ENCODE data around the gene OR5AU1. TPM values are rescaled to one million over a fixed set of nuclear protein-coding genes. Genes with fewer than 3 reads are reported as not detected.

OR5AU1 gene
- 0.01 TPM for polyA plus RNA-seq (2013, experiment 1 of 2)
- polyA plus RNA-seq (2013, experiment 2 of 2) = 0.01 TPM

GRCh38 chr14:21155963-21156362 is at the start of gene OR5AU1:
OR5AU1 (minus strand) TSS chr14:21156063; CDS start chr14:21155872, 191 bp downstream.
- Histone ChIP-seq H3K79me1 (ENCODE audit: low read length) (no peaks in the 10 kb centered on the region), H3K4me1 (ENCODE audit: control insufficient read depth, low read depth, low read length) (no peaks in the 10 kb centered on the region), H3K4me2 (ENCODE audit: low read length) (no peak within 1 kb of the TSS), H3K23ac (ENCODE audit: low read length) (no peak within 1 kb of the TSS), H3K18ac (ENCODE audit: low read length) (no peak within 1 kb of the TSS), H2BK5ac (ENCODE audit: low read length) (no peak within 1 kb of the TSS), H3K9ac (ENCODE audit: low read length) (no peak within 1 kb of the TSS), H4K8ac (ENCODE audit: low read depth, low read length) (no peak within 1 kb of the TSS), H3K36me3 (ENCODE audit: control insufficient read depth, insufficient read depth, low read length) (no peaks in the 10 kb centered on the region), H2BK15ac (replicated peaks; ENCODE audit: low read depth) (no peak within 1 kb of the TSS), H3K4me3 (ENCODE audit: low read length) (no peak within 1 kb of the TSS), H2AK5ac (ENCODE audit: low read length) (no peak within 1 kb of the TSS), H3K56ac (ENCODE audit: low read length) (no peak within 1 kb of the TSS), H2BK120ac (ENCODE audit: low read depth, low read length) (no peak within 1 kb of the TSS), H3K4ac (ENCODE audit: low read depth, low read length) (no peak within 1 kb of the TSS), H4K5ac (ENCODE audit: low read length) (no peak within 1 kb of the TSS), H3K27me3 (ENCODE audit: insufficient read depth, low read length, poor library complexity) (no peaks in the 10 kb centered on the region), H3K27ac (ENCODE audit: low read depth, low read length) (no peak within 1 kb of the TSS), H3K79me2 (ENCODE audit: control insufficient read depth, insufficient read depth, low read length) (no peaks in the 10 kb centered on the region)
- DNase-seq = no peak

GRCh38 chr14:21205026-21205677 is 49.3 kb upstream of the OR5AU1 start:
- Histone ChIP-seq H2BK120ac (ENCODE audit: low read depth, low read length) (no peak overlapping the region), H3K36me3 (ENCODE audit: control insufficient read depth, insufficient read depth, low read length) (peaks cover 3% of the 10 kb centered on the region), H3K79me2 (ENCODE audit: control insufficient read depth, insufficient read depth, low read length) (no peaks in the 10 kb centered on the region), H4K8ac (ENCODE audit: low read depth, low read length) (no peak overlapping the region), H2BK5ac (ENCODE audit: low read length) (no peak overlapping the region), H3K4me1 (ENCODE audit: control insufficient read depth, low read depth, low read length) (no peaks in the 10 kb centered on the region), H3K27ac (ENCODE audit: low read depth, low read length) (no peak overlapping the region), H2AK5ac (ENCODE audit: low read length) (no peak overlapping the region), H3K9ac (ENCODE audit: low read length) (no peak overlapping the region), H4K5ac (ENCODE audit: low read length) (no peak overlapping the region), H3K4ac (ENCODE audit: low read depth, low read length) (no peak overlapping the region), H2BK15ac (replicated peaks; ENCODE audit: low read depth) (no peak overlapping the region), H3K79me1 (ENCODE audit: low read length) (no peaks in the 10 kb centered on the region), H3K4me3 (ENCODE audit: low read length) (no peak overlapping the region), H3K23ac (ENCODE audit: low read length) (no peak overlapping the region), H3K56ac (ENCODE audit: low read length) (no peak overlapping the region), H3K4me2 (ENCODE audit: low read length) (no peak overlapping the region), H3K18ac (ENCODE audit: low read length) (no peak overlapping the region), H3K27me3 (ENCODE audit: insufficient read depth, low read length, poor library complexity) (no peaks in the 10 kb centered on the region)
- no peak for DNase-seq
- no CpG with 5 or more reads among the region's 4 CpGs for WGBS (ENCODE audit: extremely low coverage, insufficient coverage, low lambda C conversion rate)

- H2BK120ac ChIP-seq (ENCODE audit: low read depth, low read length) = no peak overlapping the region
- H3K18ac ChIP-seq (ENCODE audit: low read length) = no peak overlapping the region
- no peak overlapping the region for H2AK5ac ChIP-seq (ENCODE audit: low read length)
- H3K79me1 ChIP-seq (ENCODE audit: low read length) = no peaks in the 10 kb centered on the region
- DNase-seq = no peak
- no peak overlapping the region for H3K9ac ChIP-seq (ENCODE audit: low read length)
- no peak overlapping the region for H3K56ac ChIP-seq (ENCODE audit: low read length)
- no peaks in the 10 kb centered on the region for H3K4me1 ChIP-seq (ENCODE audit: control insufficient read depth, low read depth, low read length)
- H2BK15ac ChIP-seq (replicated peaks; ENCODE audit: low read depth) = no peak overlapping the region
- no peak overlapping the region for H3K27ac ChIP-seq (ENCODE audit: low read depth, low read length)
- H3K4me2 ChIP-seq (ENCODE audit: low read length) = no peak overlapping the region
- H3K36me3 ChIP-seq (ENCODE audit: control insufficient read depth, insufficient read depth, low read length) = peaks cover 1% of the 10 kb centered on the region
- H3K27me3 ChIP-seq (ENCODE audit: insufficient read depth, low read length, poor library complexity) = no peaks in the 10 kb centered on the region
- H3K4me3 ChIP-seq (ENCODE audit: low read length) = no peak overlapping the region
- no peaks in the 10 kb centered on the region for H3K79me2 ChIP-seq (ENCODE audit: control insufficient read depth, insufficient read depth, low read length)
- no peak overlapping the region for H4K5ac ChIP-seq (ENCODE audit: low read length)
- no peak overlapping the region for H3K4ac ChIP-seq (ENCODE audit: low read depth, low read length)
- no peak overlapping the region for H4K8ac ChIP-seq (ENCODE audit: low read depth, low read length)
- no peak overlapping the region for H3K23ac ChIP-seq (ENCODE audit: low read length)
- no CpG with 5 or more reads among the region's 8 CpGs for WGBS (ENCODE audit: extremely low coverage, insufficient coverage, low lambda C conversion rate)
- H2BK5ac ChIP-seq (ENCODE audit: low read length) = no peak overlapping the region
Observed at GRCh38 chr14:21204167-21205025, 48.5 kb upstream of the OR5AU1 start.

- no peaks in the 10 kb centered on the region for H3K79me1 ChIP-seq (ENCODE audit: low read length)
- H2BK5ac ChIP-seq (ENCODE audit: low read length) = no peak overlapping the region
- H3K4me3 ChIP-seq (ENCODE audit: low read length) = no peak overlapping the region
- no peaks in the 10 kb centered on the region for H3K36me3 ChIP-seq (ENCODE audit: control insufficient read depth, insufficient read depth, low read length)
- H3K27me3 ChIP-seq (ENCODE audit: insufficient read depth, low read length, poor library complexity) = no peaks in the 10 kb centered on the region
- no peak overlapping the region for H4K5ac ChIP-seq (ENCODE audit: low read length)
- peak overlapping the region; percentile 4 for H3K56ac ChIP-seq (ENCODE audit: low read length)
- H3K18ac ChIP-seq (ENCODE audit: low read length) = no peak overlapping the region
- no peak overlapping the region for H2AK5ac ChIP-seq (ENCODE audit: low read length)
- no CpG with 5 or more reads among the region's 8 CpGs for WGBS (ENCODE audit: extremely low coverage, insufficient coverage, low lambda C conversion rate)
- no peak overlapping the region for H2BK120ac ChIP-seq (ENCODE audit: low read depth, low read length)
- H3K79me2 ChIP-seq (ENCODE audit: control insufficient read depth, insufficient read depth, low read length) = no peaks in the 10 kb centered on the region
- no peak overlapping the region for H2BK15ac ChIP-seq (replicated peaks; ENCODE audit: low read depth)
- H3K4me1 ChIP-seq (ENCODE audit: control insufficient read depth, low read depth, low read length) = no peaks in the 10 kb centered on the region
- peak; percentile 53 for DNase-seq
- H3K9ac ChIP-seq (ENCODE audit: low read length) = no peak overlapping the region
- H3K27ac ChIP-seq (ENCODE audit: low read depth, low read length) = peak overlapping the region; percentile 19
- H3K4me2 ChIP-seq (ENCODE audit: low read length) = no peak overlapping the region
- no peak overlapping the region for H3K4ac ChIP-seq (ENCODE audit: low read depth, low read length)
- H4K8ac ChIP-seq (ENCODE audit: low read depth, low read length) = no peak overlapping the region
- no peak overlapping the region for H3K23ac ChIP-seq (ENCODE audit: low read length)
Observed at GRCh38 chr14:21203470-21204166, 47.8 kb upstream of the OR5AU1 start.

GRCh38 chr14:21202463-21203358 is 46.8 kb upstream of the OR5AU1 start:
- no peak for DNase-seq
- Histone ChIP-seq H3K9ac (ENCODE audit: low read length) (no peak overlapping the region), H3K36me3 (ENCODE audit: control insufficient read depth, insufficient read depth, low read length) (no peaks in the 10 kb centered on the region), H3K23ac (ENCODE audit: low read length) (no peak overlapping the region), H3K56ac (ENCODE audit: low read length) (no peak overlapping the region), H3K4ac (ENCODE audit: low read depth, low read length) (no peak overlapping the region), H3K4me3 (ENCODE audit: low read length) (no peak overlapping the region), H3K4me2 (ENCODE audit: low read length) (no peak overlapping the region), H3K27me3 (ENCODE audit: insufficient read depth, low read length, poor library complexity) (no peaks in the 10 kb centered on the region), H2AK5ac (ENCODE audit: low read length) (no peak overlapping the region), H3K18ac (ENCODE audit: low read length) (no peak overlapping the region), H3K79me1 (ENCODE audit: low read length) (no peaks in the 10 kb centered on the region), H4K5ac (ENCODE audit: low read length) (no peak overlapping the region), H2BK120ac (ENCODE audit: low read depth, low read length) (no peak overlapping the region), H2BK15ac (replicated peaks; ENCODE audit: low read depth) (no peak overlapping the region), H3K79me2 (ENCODE audit: control insufficient read depth, insufficient read depth, low read length) (no peaks in the 10 kb centered on the region), H3K27ac (ENCODE audit: low read depth, low read length) (no peak overlapping the region), H3K4me1 (ENCODE audit: control insufficient read depth, low read depth, low read length) (no peaks in the 10 kb centered on the region), H4K8ac (ENCODE audit: low read depth, low read length) (no peak overlapping the region), H2BK5ac (ENCODE audit: low read length) (no peak overlapping the region)
- WGBS (ENCODE audit: extremely low coverage, insufficient coverage, low lambda C conversion rate) = no CpG with 5 or more reads among the region's 4 CpGs

All from mesendoderm (in vitro differentiated cells).